Nephron progenitor cell (in vitro differentiated cells): ENCODE results near the gene PLP2.

Source experiments
- DNase-seq: peaks from one replicate; pipeline ENCODE4 v3.0.0; 2021
- H3K27ac Mint-ChIP-seq: 2 replicates; pipeline ENCODE4 v1.8.0; 2021; ENCODE audit warnings: mild to moderate bottlenecking, moderate library complexity, mixed read lengths
- H3K27me3 Mint-ChIP-seq: 2 replicates; pipeline ENCODE4 v1.8.0; 2021; ENCODE audit warnings: mild to moderate bottlenecking, low read depth, mixed read lengths; ENCODE audit not compliant: poor library complexity
- H3K36me3 Mint-ChIP-seq: 2 replicates; pipeline ENCODE4 v1.8.0; 2021; ENCODE audit warnings: low read depth, mixed read lengths
- H3K4me1 Mint-ChIP-seq: 2 replicates; pipeline ENCODE4 v1.8.0; 2021; ENCODE audit warnings: mixed read lengths
- H3K4me3 Mint-ChIP-seq: 2 replicates; pipeline ENCODE4 v1.8.0; 2021; ENCODE audit warnings: mild to moderate bottlenecking, moderate library complexity, mixed read lengths
- H3K9me3 Mint-ChIP-seq: 2 replicates; pipeline ENCODE4 v1.8.0; 2021; ENCODE audit warnings: mild to moderate bottlenecking, moderate library complexity, mixed read lengths
- TF ChIP-seq, protein P1 (sequence below): fragments of 200-600 bp; sonication (generic); IDR thresholded peaks from 2 replicates; pipeline ENCODE4 v1.5.0; 2021; ENCODE audit warnings: antibody characterized with exemption

Gene PLP2

DNA sequence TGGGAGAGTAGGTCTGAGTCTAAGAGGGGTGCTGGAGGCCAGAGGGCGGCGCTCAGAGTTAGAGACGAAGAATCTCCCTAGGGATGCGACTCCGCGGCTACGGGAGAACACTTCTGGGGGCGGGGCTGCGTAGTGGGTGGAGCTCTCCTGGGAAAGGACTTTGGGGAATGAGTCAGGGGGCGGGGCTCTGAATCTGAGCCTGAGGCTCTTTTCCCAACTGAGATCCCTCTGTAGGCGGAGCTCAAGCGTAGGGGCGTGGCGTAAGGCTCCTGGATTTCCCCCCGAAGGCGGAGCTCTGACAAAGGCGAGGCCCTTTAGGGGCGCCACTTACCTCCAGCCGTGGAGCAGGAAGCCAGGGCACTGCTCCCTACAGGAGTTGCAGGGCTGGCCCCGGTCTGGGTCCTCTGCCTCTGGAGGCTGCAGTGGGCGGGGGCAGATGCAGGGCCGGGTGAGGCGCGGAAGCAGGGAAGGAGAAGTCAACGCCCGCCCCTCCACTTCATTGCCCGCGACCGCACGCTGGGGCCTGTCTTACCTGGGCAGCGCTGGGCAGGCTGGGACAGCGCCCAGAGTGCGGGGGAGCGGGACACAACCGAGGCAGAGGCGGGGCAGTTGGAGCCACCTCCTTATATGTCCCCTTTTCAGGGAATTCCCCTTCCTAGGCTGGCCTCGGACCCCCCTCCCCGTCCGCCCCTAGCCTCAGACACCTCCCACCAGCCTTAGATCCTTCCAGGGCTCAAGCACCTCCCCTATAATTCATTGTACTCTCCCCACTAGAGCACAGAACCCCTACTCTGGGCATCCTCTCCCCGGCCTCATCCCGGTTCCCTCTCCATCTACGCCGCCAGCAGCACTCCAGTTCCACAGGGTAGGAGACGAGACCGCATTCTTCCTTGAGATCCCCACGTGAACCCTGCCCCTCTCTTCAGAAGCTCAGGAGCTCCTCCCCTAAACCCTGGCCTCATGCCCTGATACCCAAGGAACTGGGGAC, 12.9 kb downstream of the PLP2 start:
- H3K27me3 Mint-ChIP-seq, result no peaks in the 10 kb centered on the region
- peak overlapping the region; percentile 80 for H3K4me3 Mint-ChIP-seq
- H3K4me1 Mint-ChIP-seq, result peaks cover 41% of the 10 kb centered on the region
- H3K36me3 Mint-ChIP-seq, result peaks cover 17% of the 10 kb centered on the region
- TF ChIP-seq, protein P1, sequence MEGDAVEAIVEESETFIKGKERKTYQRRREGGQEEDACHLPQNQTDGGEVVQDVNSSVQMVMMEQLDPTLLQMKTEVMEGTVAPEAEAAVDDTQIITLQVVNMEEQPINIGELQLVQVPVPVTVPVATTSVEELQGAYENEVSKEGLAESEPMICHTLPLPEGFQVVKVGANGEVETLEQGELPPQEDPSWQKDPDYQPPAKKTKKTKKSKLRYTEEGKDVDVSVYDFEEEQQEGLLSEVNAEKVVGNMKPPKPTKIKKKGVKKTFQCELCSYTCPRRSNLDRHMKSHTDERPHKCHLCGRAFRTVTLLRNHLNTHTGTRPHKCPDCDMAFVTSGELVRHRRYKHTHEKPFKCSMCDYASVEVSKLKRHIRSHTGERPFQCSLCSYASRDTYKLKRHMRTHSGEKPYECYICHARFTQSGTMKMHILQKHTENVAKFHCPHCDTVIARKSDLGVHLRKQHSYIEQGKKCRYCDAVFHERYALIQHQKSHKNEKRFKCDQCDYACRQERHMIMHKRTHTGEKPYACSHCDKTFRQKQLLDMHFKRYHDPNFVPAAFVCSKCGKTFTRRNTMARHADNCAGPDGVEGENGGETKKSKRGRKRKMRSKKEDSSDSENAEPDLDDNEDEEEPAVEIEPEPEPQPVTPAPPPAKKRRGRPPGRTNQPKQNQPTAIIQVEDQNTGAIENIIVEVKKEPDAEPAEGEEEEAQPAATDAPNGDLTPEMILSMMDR, result no peak
- H3K9me3 Mint-ChIP-seq, result peaks cover 63% of the 10 kb centered on the region
- peak; percentile 95 for DNase-seq
- peak overlapping the region; percentile 95 for H3K27ac Mint-ChIP-seq

DNA sequence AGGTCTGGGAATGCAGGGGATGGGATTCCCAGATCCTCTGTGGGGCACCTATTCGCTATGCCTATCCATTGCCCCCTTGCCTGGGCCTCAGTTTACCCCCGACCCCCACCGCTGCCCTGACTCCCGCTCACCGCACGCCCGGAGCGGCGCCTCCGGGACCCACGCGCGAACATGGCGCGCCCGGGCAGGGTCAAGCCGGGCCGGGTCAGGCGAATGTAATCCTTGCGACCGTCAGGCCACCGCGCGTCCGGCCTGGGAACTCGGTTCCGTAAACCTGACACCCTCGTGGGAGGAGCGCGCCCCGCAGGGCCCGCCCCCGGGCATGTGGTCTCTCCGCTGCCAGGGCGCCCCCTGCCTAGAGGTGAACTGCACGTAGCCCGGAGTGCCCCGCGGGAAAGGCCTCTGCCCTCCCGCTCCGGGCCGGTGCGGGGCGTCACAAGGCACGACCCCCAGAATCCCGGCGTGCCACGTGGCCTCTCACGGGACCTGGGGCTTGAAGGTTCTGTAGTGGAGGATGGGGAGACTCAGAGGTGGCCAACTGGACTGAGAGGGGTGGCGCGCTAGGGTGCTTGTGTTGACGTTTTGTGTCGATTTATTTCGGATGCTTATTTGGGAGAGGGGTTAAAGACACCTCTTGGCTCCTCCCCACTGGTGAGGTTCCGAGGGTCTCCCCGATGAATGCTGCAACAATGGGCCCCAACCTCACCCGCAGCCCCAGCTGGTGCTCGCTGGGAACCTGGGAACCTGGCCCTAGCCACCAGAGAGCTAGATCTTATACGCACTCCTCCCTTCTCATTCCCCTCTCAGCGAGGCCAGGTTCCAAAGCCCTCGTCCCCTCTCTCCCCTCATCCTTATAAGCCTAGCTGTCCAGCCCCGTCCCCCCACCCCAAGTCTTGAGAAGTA, 14.7 kb downstream of the PLP2 start, which contains the start of gene PRICKLE3:
Gene PRICKLE3 (minus strand): TSS at position 249 of the 903 bp plus-strand sequence. CDS start 76 bp downstream, at position 173.
- TF ChIP-seq, protein P1, result no peak

DNA sequence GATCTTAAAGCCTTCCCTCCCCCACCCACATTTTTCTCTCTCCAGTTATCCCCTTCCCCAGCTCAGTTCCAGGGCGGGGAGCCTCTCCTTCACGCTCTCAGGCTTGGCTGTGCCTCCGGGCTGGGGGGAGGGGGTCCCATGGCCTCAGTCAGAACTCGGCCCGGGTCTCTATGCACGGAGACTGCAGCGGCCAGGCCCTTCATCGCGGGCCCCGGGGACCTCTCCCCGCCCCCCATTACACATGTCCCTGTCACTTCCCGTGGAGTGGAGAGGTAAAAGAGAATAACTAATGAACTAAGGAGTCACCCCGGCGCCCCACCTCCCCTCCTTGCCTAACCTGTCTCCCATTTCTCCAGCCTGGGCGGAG, 15.3 kb downstream of the PLP2 start:
- Mint-ChIP-seq H3K27ac (peak overlapping the region; percentile 72), H3K4me3 (peak overlapping the region; percentile 61), H3K27me3 (no peaks in the 10 kb centered on the region), H3K4me1 (peaks cover 49% of the 10 kb centered on the region), H3K9me3 (peaks cover 65% of the 10 kb centered on the region), H3K36me3 (peaks cover 7% of the 10 kb centered on the region)
- TF ChIP-seq, protein P1, result no peak
- peak; percentile 35 for DNase-seq

More for the DNA sequence above, 14.7 kb downstream of the PLP2 start, which contains the start of gene PRICKLE3:
- peak within 1 kb of the TSS; percentile 80 for H3K4me3 Mint-ChIP-seq
- peaks cover 7% of the 10 kb centered on the region for H3K36me3 Mint-ChIP-seq
- peaks cover 66% of the 10 kb centered on the region for H3K9me3 Mint-ChIP-seq
- peak within 1 kb of the TSS; percentile 74 for H3K27ac Mint-ChIP-seq
- peaks cover 49% of the 10 kb centered on the region for H3K4me1 Mint-ChIP-seq
- no peaks in the 10 kb centered on the region for H3K27me3 Mint-ChIP-seq
- peak; percentile 80 for DNase-seq

DNA sequence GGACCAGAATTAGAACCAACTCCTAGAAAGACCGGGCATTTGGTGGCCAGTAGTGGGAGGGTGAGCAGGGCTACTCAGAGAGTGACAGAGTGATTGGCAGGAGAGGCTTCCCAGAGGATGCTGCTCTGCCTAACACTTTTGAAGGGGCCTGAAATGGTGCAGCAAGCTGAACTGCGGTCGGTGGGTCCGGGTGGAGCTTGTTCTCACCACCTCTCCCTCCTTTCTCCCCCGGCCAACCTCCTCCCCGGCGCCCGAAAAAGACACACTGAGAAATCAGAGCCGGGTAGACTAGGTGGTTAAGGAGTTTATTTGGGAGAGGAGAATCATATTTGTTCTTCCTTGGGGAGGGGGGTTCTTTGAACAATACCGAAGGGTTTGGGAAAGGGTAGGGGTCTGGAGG, 15.8 kb downstream of the PLP2 start:
- TF ChIP-seq, protein P1, result no peak
- peaks cover 62% of the 10 kb centered on the region for H3K9me3 Mint-ChIP-seq
- no peak for DNase-seq
- H3K27ac Mint-ChIP-seq, result no peak overlapping the region
- H3K4me3 Mint-ChIP-seq, result peak overlapping the region; percentile 61
- H3K36me3 Mint-ChIP-seq, result peaks cover 2% of the 10 kb centered on the region
- peaks cover 49% of the 10 kb centered on the region for H3K4me1 Mint-ChIP-seq
- no peaks in the 10 kb centered on the region for H3K27me3 Mint-ChIP-seq

DNA sequence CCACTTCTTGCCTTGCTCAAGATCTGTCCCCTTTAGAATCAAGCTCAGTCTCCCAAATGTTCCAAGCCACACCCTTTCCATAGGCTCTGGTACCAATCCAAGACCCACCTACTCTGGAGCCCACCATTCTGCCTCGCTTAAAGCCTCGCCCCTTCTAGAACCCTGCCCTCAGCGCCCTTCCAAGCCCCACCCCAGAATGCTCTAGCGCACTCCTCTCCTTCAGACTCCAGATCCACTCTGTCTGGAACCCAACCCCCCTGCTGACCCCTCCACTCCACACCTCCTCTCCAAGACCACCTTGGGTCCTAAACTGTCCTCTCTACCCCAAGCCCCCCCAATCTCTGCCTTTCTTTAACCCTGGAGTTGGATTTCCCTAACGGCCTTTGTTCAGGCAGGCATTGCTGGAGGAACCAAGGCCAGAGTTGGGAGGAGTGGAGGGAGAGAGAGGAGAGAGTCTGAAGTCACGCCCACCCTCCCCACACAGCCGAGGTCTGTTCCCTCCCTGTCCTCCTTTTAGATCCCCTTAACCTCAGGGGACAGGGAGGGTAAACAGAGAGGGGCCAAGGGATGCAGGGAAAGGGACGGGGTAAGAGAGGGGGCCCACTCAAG, 16.9 kb downstream of the PLP2 start:
- H3K9me3 Mint-ChIP-seq, result peaks cover 63% of the 10 kb centered on the region
- H3K4me3 Mint-ChIP-seq, result no peak overlapping the region
- H3K36me3 Mint-ChIP-seq, result no peaks in the 10 kb centered on the region
- TF ChIP-seq, protein P1, result no peak
- H3K27ac Mint-ChIP-seq, result no peak overlapping the region
- H3K4me1 Mint-ChIP-seq, result peaks cover 57% of the 10 kb centered on the region
- no peaks in the 10 kb centered on the region for H3K27me3 Mint-ChIP-seq
- no peak for DNase-seq
